ENCODE results near the gene SMPD2.
A peak's percentile ranks its signal among the peaks of the same experiment; 100 is the strongest.

Gene SMPD2

DNA sequence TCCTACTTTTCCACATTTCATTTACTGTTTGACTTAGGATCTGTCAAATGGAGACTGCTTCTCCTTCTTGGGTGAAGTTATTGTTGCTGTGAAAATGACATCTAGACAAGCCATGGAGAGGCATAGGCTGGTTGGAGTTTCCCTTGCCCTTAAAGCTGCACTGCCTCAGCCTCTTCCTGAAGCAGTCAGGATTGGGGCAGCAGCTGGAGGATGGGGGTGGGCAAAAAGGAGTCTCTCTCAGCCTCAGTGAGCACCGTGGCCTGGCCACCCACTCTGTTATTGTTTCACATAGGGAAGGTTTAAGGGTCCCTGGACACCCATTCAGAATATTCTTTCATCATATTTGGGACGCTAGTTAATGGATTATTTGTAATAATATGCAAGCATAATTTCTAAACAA lies 50.2 kb downstream of the SMPD2 start:
- H3K4me3 ChIP-seq (ENCODE audit: control insufficient read depth, low read depth, low read length): no peak overlapping the region
- TF ChIP-seq, protein P1, sequence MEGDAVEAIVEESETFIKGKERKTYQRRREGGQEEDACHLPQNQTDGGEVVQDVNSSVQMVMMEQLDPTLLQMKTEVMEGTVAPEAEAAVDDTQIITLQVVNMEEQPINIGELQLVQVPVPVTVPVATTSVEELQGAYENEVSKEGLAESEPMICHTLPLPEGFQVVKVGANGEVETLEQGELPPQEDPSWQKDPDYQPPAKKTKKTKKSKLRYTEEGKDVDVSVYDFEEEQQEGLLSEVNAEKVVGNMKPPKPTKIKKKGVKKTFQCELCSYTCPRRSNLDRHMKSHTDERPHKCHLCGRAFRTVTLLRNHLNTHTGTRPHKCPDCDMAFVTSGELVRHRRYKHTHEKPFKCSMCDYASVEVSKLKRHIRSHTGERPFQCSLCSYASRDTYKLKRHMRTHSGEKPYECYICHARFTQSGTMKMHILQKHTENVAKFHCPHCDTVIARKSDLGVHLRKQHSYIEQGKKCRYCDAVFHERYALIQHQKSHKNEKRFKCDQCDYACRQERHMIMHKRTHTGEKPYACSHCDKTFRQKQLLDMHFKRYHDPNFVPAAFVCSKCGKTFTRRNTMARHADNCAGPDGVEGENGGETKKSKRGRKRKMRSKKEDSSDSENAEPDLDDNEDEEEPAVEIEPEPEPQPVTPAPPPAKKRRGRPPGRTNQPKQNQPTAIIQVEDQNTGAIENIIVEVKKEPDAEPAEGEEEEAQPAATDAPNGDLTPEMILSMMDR (conservative IDR thresholded peaks at IDR 0.05; ENCODE audit: control insufficient read depth, insufficient read depth, low read depth, low read length): no peak

DNA sequence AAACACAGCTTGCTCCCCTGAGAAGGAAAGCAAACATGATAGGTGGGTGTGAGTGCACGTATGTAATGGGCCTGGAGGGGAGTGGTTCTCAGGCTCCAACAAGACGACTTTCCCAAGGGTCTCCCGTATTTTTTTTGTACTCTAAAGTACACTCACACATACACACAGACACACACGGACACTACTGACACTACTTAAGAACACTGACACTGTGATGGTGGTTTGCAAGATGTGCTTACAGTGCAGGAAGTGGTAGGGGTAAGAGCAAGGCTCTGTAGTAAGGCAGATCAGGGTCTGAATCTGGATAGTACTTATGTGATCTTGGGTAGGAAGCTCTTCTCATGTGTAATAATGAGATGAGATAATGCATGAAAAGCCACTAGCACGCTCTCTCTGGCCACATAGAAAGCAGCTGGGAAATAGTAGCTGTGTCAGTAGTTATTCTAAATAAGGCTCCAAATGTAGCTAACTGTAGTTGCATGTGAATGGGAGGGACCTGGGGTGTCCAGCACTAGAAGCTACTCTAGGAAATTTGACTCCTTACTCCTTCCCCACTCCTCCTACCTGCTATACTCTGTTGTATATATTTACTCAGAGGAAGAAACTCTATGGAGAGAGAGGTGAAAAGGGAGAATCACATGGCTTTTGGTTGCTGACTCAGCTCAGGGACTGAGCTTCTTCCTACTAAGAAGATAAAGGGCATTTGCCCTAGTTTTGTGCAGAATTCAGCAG lies 50.8 kb downstream of the SMPD2 start:
- TF ChIP-seq, protein P1 (conservative IDR thresholded peaks at IDR 0.05; ENCODE audit: control insufficient read depth, insufficient read depth, low read depth, low read length): no peak
- no peak overlapping the region for H3K4me3 ChIP-seq (ENCODE audit: control insufficient read depth, low read depth, low read length)
- peak; percentile 31 for DNase-seq (ENCODE audit: low read depth)

More for the DNA sequence above, 50.2 kb downstream of the SMPD2 start:
- no peak for DNase-seq (ENCODE audit: low read depth)

Measured in fibroblast of mammary gland (primary cell).